Skin of body (tissue), 2 donors: ENCODE measurements around the gene ID2. TPM values are rescaled to one million over a fixed set of nuclear protein-coding genes. Genes with fewer than 3 reads are reported as not detected.
A peak's percentile ranks its signal among the peaks of the same experiment; 100 is the strongest.

ENCODE experiments used
- DNase-seq: peaks from one replicate; lab custom pipeline; 2025; lab: John Stamatoyannopoulos, UW
- total RNA-seq: library from RNA; depleted of rRNA; stranded (reverse); fragments of >200 nt; gene quantifications from one replicate; pipeline ENCODE4 v1.2.3, GENCODE V29; 2014

ID2 gene
- total RNA-seq, 1 donor from 2014 or later = 122 TPM

- DNase-seq = peak; percentile 25
These were observed 2.7 kb downstream of the ID2 start for GRCh38 chr2:8684540-8684877.

DNA sequence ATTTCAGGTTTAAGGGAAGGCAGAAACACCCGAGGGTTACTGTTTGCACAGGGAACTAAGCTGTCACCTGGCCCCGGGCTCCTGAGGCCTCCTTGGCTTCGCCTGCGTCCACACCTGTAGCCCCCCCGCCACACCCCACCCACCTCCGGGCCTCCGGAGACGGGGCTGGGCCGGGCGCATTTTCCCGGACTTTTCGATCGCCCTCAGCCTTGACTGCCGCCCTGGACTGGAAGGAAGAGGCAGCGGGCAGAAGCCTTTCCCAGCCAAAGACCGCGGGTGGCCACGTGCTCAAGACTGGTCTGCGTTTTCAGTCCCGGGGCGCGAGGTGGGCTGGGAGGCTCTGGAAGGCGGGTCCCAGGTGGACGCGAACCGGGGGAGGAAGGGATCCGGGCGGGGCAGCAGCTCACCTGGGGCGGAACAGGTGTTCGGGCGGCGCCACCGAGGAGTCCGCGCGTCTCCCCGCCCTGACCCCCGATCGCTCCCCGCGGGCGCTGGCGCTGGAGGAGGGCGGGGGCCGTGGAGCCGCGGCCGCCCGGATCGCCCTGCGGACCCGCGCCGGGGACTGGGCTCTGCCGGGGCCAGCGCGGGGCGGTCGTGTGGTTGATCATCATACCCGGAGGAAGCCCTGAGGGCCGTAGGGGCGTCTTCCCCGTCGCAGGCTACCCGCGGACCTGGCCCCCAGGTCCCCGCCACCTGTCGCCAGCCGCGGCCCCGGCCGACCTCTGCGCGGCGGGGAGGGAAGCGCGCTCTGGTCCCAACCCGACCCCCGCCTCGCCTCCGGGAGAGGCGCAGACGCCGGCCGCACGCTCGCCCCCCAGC, 3.2 kb downstream of the ID2 start:
- no peak for DNase-seq

DNA sequence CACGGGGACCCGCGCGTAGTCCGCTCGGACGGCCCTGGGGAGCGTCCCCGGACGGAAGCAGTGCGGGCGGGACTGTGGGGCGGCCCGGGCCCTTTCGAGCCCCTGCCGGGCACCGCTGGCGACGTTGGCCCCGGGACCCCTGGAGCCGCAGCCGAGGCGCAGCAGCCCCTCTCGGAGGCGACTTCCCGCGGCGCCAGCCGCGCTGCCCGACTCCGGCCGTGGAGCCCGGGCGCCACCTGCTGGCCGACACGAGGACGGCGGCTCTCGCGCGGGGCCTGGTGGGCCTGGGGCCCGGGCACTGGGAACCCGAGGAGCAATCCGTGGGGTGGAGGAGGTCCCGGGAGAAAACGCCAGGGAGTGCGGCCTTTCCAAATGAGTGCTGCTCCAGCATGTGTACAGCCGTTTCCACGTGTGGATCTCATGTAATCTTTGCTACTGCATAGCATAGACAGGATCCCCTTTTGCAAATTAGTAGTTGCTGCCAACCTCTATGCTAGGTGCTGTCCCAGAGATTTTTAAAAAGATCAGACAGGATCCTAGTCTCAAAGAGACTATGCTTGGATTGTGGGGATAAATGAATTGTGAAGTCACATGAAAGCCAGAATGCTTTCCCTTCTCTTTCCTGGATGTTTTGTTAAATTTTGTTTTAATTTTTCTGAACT, 4.0 kb downstream of the ID2 start:
- DNase-seq = peak; percentile 25

DNA sequence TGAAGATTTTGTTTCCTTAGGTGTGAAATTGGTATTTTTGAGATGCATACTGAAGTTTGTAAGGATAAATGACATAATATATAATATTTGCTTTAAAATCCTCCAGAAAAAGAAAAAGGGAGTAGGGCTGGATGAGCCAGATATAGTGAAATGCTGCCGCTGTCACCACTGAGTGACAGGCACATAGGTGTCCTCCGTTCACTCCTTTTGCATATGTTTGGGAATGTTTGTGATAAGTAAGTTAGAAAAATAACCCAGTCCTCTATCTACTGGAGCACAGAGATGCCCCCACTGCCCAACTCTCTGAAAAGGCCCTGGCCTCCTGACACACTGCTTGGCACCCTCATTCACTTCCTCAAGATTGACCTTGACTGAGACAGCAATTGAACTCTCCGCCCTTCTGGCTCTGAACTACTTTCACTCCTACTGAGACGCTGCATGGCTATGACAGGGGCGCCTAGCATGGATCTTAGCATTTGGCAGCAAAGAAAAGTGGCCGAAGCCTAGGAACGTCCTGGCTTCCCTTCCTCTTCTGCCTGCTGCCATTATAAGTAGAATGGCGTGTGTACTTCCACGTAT, 10.1 kb downstream of the ID2 start:
- DNase-seq = no peak

GRCh38 chr2:8692783-8693156, 10.9 kb downstream of the ID2 start:
- DNase-seq = no peak

DNA sequence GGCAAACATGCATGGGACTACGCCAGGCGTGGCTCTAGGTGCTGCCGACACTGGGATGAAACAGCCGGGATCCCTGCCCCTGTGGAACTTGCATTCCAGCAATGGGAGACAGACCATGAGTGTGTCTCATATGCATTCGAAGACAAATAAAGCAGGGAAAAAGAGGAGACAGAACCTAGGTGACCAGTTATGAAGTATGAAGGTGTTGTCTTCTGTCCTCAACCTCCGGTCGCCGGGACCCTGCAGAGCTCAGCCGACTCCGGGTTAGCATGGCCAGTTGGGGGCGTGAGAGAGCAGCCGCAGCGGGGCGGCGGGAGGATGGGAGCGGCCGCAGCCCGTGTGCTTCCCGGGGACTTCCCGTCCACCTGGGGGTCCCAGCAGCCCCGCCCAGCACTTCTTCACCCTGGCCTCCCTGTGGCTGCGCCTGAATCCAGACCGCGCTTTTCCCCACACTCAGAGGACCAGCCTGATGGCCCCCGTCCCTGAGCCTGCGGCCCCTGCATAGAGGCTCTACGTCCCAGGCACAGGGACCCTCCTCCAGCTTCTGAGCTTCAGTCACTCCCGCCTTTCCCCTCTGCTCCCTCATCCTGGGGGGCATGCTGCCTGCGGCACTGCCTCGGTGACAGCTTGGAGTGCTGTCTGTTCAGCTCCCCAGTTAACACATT, 11.4 kb downstream of the ID2 start:
- no peak for DNase-seq

- no peak for DNase-seq
These were observed 12.9 kb downstream of the ID2 start for GRCh38 chr2:8694737-8695136.

DNA sequence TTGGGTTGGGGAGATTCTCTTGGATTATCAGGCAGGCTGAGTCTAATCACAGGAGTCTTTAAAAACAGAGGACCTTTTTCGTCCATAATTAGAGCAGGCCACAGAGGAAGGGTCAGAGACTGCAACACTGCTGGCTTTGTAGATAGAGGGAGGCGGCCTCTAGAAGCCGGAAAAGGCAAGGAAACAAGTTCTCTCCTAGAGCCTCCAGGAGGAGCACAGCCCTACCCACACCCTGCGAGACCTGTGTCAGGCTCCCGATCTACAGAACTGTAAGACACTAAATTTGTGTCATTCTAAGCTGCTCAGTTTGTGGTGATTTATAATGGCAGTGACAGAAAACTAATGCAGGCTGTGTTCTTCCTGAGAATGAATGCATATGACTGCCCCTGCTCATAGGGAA, 15.3 kb downstream of the ID2 start:
- no peak for DNase-seq

DNA sequence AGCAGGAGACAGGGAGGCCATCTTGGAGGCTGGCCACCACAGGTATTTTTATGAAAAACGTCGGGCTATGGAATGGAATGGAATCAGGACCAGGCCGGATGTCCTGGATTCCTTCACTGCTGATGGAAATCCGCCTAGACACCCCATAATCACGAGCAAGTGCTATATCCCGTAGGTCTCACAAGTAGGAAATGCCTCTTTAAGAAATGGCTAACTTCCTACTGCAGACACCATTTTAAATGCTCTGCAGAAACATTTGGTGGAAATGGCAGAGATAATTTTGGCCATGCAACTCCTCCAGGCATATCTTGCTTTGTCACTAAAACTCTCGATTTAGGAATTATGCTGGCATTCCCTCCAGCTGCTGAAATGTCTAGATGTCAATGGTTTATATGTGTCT, 18.0 kb downstream of the ID2 start:
- no peak for DNase-seq

- no peak for DNase-seq
These were observed 20.0 kb downstream of the ID2 start for GRCh38 chr2:8701681-8702379.

- no peak for DNase-seq
These were observed 23.1 kb downstream of the ID2 start for GRCh38 chr2:8704906-8705305.

- no peak for DNase-seq
These were observed 27.8 kb downstream of the ID2 start for GRCh38 chr2:8709611-8710010.

DNA sequence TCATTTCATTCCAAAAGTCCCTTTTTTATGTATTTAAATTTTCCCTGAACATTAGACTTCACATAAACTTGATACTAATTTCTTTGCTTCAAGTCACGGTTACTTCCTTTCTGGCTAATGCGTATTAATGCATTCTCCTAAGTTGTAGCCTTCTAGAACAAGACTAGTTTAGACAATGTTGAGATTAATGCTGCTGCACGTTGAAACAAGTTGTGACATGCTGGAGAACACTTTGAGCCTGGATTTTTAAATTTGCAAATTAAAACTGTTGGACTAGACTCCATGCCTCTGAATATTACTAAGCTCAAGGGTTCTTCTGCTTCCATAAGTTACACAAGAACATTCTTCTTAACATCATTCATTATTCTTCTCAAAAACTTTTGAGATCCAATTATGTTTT, 29.1 kb downstream of the ID2 start:
- no peak for DNase-seq

- no peak for DNase-seq
These were observed 32.4 kb downstream of the ID2 start for GRCh38 chr2:8714283-8714682.

DNA sequence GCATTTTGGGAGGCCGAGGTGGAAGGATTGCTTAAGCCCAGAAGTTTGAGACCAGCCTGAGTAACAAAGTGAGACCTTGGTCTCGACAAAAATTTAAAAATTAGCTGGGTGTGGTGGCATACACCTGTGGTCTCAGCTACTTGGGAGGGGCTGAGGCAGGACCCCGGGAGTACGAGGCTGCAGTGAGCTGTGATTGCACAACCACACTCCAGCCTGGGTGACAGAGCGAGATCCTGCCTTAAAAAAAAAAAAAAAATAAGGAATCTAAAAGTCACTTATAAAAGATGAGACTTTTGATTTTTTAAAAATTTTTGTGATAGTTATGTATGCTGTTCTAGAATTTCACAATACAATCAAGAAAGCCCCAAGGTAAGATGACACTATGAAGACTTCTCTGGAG, 33.1 kb downstream of the ID2 start:
- DNase-seq = no peak

- peak; percentile 33 for DNase-seq
These were observed 37.7 kb downstream of the ID2 start for GRCh38 chr2:8719528-8719927.

- no peak for DNase-seq
These were observed 38.9 kb downstream of the ID2 start for GRCh38 chr2:8720741-8721140.

DNA sequence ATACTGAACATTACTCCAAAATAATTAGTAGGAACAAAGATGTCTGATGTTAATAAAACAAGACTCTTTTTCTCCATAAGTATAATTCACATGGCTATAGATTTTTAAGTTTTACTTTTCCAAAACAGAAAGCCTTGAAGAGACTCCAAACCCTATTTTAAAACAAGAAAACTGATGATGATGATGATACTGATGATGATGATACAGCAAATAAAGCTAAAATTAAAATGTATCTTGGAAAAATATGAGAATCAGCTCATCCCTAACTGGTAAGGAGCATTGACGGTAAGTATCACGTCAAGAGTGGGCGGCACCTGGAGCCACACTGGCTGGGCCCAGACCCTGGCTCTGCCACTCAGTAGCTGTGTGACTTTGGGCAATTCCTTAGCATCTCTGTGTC, 39.6 kb downstream of the ID2 start:
- no peak for DNase-seq

DNA sequence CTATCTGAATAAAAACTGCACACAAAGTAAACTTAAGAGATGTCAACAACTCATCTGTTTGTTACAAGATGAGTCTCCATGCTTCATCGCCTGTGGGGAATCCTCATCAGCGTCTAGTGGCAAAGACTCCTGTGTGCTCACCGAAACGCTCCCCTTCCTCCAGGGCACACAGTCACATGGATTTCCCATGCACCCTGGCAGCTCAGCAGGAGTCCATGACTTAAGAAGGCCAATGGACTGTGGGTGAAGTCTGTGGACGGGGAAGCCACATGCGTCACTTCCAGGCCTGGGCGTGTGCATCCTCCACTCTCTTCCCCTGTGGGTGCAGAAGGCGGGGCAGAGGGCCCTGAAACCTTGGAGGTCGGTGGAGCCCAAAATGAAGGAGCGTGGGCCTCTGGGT, 41.1 kb downstream of the ID2 start:
- DNase-seq = no peak

GRCh38 chr2:8725838-8726237, 44.0 kb downstream of the ID2 start:
- DNase-seq = no peak

GRCh38 chr2:8728305-8729015, 46.6 kb downstream of the ID2 start:
- no peak for DNase-seq
